Smooth muscle cell (in vitro differentiated cells): ENCODE data around the gene CABLES2. TPM values are rescaled to one million over a fixed set of nuclear protein-coding genes. Genes with fewer than 3 reads are reported as not detected.

Experiments
- DNase-seq: peaks from one replicate; lab custom pipeline; 2025; ENCODE audit not compliant: unreplicated experiment; lab: John Stamatoyannopoulos, UW
- H2AFZ ChIP-seq: fragments of 200-600 bp; sonication (generic); 2 replicates; pipeline ENCODE4 v1.6.0; 2016; ENCODE audit warnings: antibody characterized with exemption, low read depth, mild to moderate bottlenecking
- H3F3A ChIP-seq: fragments of 200-600 bp; sonication (generic); 2 replicates; pipeline ENCODE4 v1.6.0; 2017; ENCODE audit warnings: antibody characterized with exemption, low read depth
- H3K27ac ChIP-seq: fragments of 200-600 bp; sonication (generic); 2 replicates; pipeline ENCODE4 v1.5.1; 2016; ENCODE audit warnings: low read depth, mild to moderate bottlenecking
- H3K27me3 ChIP-seq: fragments of 200-600 bp; sonication (generic); 2 replicates; pipeline ENCODE4 v1.6.1; 2016; ENCODE audit warnings: low read depth, mild to moderate bottlenecking
- H3K36me3 ChIP-seq: fragments of 200-600 bp; sonication (generic); 2 replicates; pipeline ENCODE4 v1.5.1; 2016; ENCODE audit warnings: low read depth
- H3K4me1 ChIP-seq: fragments of 200-600 bp; sonication (generic); 2 replicates; pipeline ENCODE4 v1.5.1; 2016; ENCODE audit warnings: low read depth
- H3K4me2 ChIP-seq: fragments of 200-600 bp; sonication (generic); 2 replicates; pipeline ENCODE4 v1.6.0; 2016; ENCODE audit warnings: mild to moderate bottlenecking
- H3K4me3 ChIP-seq: fragments of 200-600 bp; sonication (generic); 2 replicates; pipeline ENCODE4 v1.5.1; 2016; ENCODE audit warnings: mild to moderate bottlenecking
- H3K79me2 ChIP-seq: fragments of 200-600 bp; sonication (generic); 2 replicates; pipeline ENCODE4 v1.6.0; 2016; ENCODE audit warnings: low read depth, mild to moderate bottlenecking
- H3K9ac ChIP-seq: fragments of 200-600 bp; sonication (generic); 2 replicates; pipeline ENCODE4 v1.6.0; 2016; ENCODE audit warnings: low read depth
- H3K9me3 ChIP-seq: fragments of 200-600 bp; sonication (generic); replicated peaks from 2 replicates; pipeline ENCODE4 v1.5.1; 2016; ENCODE audit warnings: low read depth
- H4K20me1 ChIP-seq: fragments of 200-600 bp; sonication (generic); 2 replicates; pipeline ENCODE4 v1.6.0; 2016; ENCODE audit warnings: low read depth
- WGBS: methylation state at CpG from one replicate; pipeline ENCODE4 v1.1.7; 2016; ENCODE audit warnings: low lambda C conversion rate; 5-methylcytosine and 5-hydroxymethylcytosine counted together
- polyA plus RNA-seq: library from polyadenylated mRNA; unstranded; fragments of >200 nt; fragmentation: Nextera tagmentation; extraction: Ambion mirVana; gene quantifications from 2 replicates; pipeline ENCODE4 v1.2.1, GENCODE V29; 2016
- total RNA-seq: library from RNA; depleted of rRNA; stranded (reverse); fragments of >200 nt; gene quantifications from 2 replicates; pipeline ENCODE4 v1.2.3, GENCODE V29; 2014
- TF ChIP-seq, protein P1 (sequence below): fragments of 200-600 bp; sonication (generic); IDR thresholded peaks from 2 replicates; pipeline ENCODE4 v1.5.1; 2017; ENCODE audit warnings: borderline replicate concordance, mild to moderate bottlenecking, antibody characterized with exemption; ENCODE audit not compliant: insufficient read depth, poor library complexity, severe bottlenecking

CABLES2 gene
- total and polyA plus RNA-seq, 2 experiments from 2014 or later: 7.4 to 7.6 TPM

DNA sequence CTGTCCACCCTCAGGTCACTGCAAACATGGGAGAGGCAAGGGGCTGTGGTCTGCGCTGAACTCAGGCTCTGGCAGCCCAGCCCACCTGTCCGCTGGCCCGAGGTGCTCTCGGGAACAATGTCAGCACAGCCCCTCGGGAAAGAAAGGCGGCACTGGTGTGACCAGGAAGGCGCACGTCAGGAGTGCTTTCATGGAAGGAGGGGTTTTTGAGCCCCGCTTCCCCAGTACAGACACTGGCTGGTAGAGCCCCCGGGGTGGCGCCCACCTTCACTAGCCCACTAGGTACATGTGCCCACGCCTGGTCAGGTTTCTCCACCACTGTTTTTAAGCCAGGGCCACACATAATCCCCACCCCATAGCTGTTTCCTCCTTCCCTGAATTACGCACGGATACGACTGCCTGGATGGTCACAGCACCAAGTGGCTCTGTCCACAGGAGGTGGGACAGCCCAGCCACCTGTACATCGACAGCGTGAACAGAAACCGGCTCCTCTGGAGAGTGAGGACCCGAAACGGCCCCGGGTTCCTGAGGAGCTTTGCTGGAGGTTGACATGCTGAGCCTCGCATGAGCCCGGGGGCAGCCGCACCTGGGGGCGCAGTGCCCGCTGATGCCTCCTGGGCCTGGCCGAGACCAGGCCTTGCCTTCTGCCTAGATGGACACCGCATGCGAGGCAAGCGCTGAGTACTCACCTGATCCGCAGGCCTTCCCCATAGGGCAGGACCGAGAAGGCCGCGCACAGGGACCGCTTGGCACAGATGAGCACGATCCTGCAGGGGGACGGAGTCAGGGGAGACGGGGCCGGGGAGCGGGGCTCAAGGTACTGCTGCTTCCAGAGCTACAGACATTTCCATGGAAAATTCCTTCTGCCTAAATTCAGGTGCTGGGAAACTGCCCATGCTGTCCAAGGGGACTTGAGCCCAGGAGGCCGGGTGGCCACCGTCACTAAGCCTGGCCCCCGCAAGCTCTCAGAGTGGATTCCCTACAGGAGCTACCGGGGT is 12.5 kb downstream of the CABLES2 start:
- Histone ChIP-seq H3K9ac (no peak overlapping the region), H3K9me3 (no peaks in the 10 kb centered on the region), H3K4me1 (no peaks in the 10 kb centered on the region), H3K36me3 (no peaks in the 10 kb centered on the region), H3K27ac (no peak overlapping the region), H2AFZ (no peak overlapping the region), H4K20me1 (no peaks in the 10 kb centered on the region), H3F3A (no peaks in the 10 kb centered on the region), H3K27me3 (no peaks in the 10 kb centered on the region), H3K4me2 (no peak overlapping the region), H3K4me3 (no peak overlapping the region), H3K79me2 (no peaks in the 10 kb centered on the region)
- 95% methylated on average over 40 of the region's 44 CpGs for WGBS
- no peak for DNase-seq
- TF ChIP-seq, protein P1, sequence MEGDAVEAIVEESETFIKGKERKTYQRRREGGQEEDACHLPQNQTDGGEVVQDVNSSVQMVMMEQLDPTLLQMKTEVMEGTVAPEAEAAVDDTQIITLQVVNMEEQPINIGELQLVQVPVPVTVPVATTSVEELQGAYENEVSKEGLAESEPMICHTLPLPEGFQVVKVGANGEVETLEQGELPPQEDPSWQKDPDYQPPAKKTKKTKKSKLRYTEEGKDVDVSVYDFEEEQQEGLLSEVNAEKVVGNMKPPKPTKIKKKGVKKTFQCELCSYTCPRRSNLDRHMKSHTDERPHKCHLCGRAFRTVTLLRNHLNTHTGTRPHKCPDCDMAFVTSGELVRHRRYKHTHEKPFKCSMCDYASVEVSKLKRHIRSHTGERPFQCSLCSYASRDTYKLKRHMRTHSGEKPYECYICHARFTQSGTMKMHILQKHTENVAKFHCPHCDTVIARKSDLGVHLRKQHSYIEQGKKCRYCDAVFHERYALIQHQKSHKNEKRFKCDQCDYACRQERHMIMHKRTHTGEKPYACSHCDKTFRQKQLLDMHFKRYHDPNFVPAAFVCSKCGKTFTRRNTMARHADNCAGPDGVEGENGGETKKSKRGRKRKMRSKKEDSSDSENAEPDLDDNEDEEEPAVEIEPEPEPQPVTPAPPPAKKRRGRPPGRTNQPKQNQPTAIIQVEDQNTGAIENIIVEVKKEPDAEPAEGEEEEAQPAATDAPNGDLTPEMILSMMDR: no peak

GRCh38 chr20:62393830-62394229 is 13.3 kb downstream of the CABLES2 start:
- Histone ChIP-seq H3K79me2 (no peaks in the 10 kb centered on the region), H3K9ac (no peak overlapping the region), H3K9me3 (no peaks in the 10 kb centered on the region), H4K20me1 (no peaks in the 10 kb centered on the region), H3K27me3 (no peaks in the 10 kb centered on the region), H3K36me3 (no peaks in the 10 kb centered on the region), H2AFZ (no peak overlapping the region), H3F3A (no peaks in the 10 kb centered on the region), H3K4me2 (no peak overlapping the region), H3K4me1 (no peaks in the 10 kb centered on the region), H3K4me3 (no peak overlapping the region), H3K27ac (no peak overlapping the region)
- 97% methylated on average over 24 of the region's 24 CpGs for WGBS
- TF ChIP-seq, protein P1: no peak
- DNase-seq: no peak

GRCh38 chr20:62393335-62393665 is 13.8 kb downstream of the CABLES2 start:
- no peaks in the 10 kb centered on the region for H3K36me3 ChIP-seq
- no peak overlapping the region for H3K27ac ChIP-seq
- H3K4me2 ChIP-seq: no peak overlapping the region
- H3K4me3 ChIP-seq: no peak overlapping the region
- H3K9me3 ChIP-seq: no peaks in the 10 kb centered on the region
- DNase-seq: no peak
- H3F3A ChIP-seq: no peaks in the 10 kb centered on the region
- no peaks in the 10 kb centered on the region for H3K27me3 ChIP-seq
- H3K9ac ChIP-seq: no peak overlapping the region
- H3K79me2 ChIP-seq: peaks cover 5% of the 10 kb centered on the region
- TF ChIP-seq, protein P1: no peak
- no peaks in the 10 kb centered on the region for H3K4me1 ChIP-seq
- no peak overlapping the region for H2AFZ ChIP-seq
- peaks cover 4% of the 10 kb centered on the region for H4K20me1 ChIP-seq
- WGBS: 96% methylated on average over 12 of the region's 12 CpGs
